ENCODE results near the gene SAMD1. TPM values are rescaled to one million over a fixed set of nuclear protein-coding genes. Genes with fewer than 3 reads are reported as not detected.

SAMD1 gene
- total and polyA plus RNA-seq, 2 of the 13 experiments (the other 11 are each of a cell fraction or from before 2014, with no cell fraction given), result 17.5 to 45.0 TPM

GRCh38 chr19:14117668-14118164 lies 27.2 kb upstream of the SAMD1 start, which contains the start of gene PRKACA (continued):
- TF ChIP-seq PAXIP1 (CRISPR knock-in tag; conservative IDR thresholded peaks at IDR 0.05), result 0 out of 2 replicates have a peak, but pooled peaks have one; percentile 5
- no peak for TF ChIP-seq ZBTB2 (CRISPR knock-in tag; IDR thresholded peaks at IDR 0.05; ENCODE audit: low read depth)
- peak; percentile 96 for TF ChIP-seq ZNF142 (CRISPR knock-in tag; IDR thresholded peaks at IDR 0.05)
- TF ChIP-seq SP5 (CRISPR knock-in tag; IDR thresholded peaks at IDR 0.05; ENCODE audit: borderline replicate concordance, low read depth), result peak; percentile 54; the same call in 1 of the 2 replicates
- TF ChIP-seq RBM39 (IDR thresholded peaks at IDR 0.05; ENCODE audit: low read depth, low read length, poor library complexity, severe bottlenecking), result peak; percentile 16
- peak; percentile 28; the same call in 1 of the 2 replicates for TF ChIP-seq FOXK1 (CRISPR knock-in tag; IDR thresholded peaks at IDR 0.05; ENCODE audit: borderline replicate concordance, low read depth)
- TF ChIP-seq FOXK2 (IDR thresholded peaks at IDR 0.05), result no peak
- 0 out of 2 replicates have a peak, but pooled peaks have one; percentile 0 for TF ChIP-seq ZNF607 (CRISPR knock-in tag; IDR thresholded peaks at IDR 0.05; ENCODE audit: borderline replicate concordance)
- TF ChIP-seq HINFP (CRISPR knock-in tag; IDR thresholded peaks at IDR 0.05; ENCODE audit: low read depth), result 0 out of 2 replicates have a peak, but pooled peaks have one; percentile 28
- TF ChIP-seq IRF2 (CRISPR knock-in tag; IDR thresholded peaks at IDR 0.05), result peak; percentile 20; the same call in 1 of the 2 replicates
- peak; percentile 92 for TF ChIP-seq RFXAP (CRISPR knock-in tag; IDR thresholded peaks at IDR 0.05; ENCODE audit: borderline replicate concordance)
- no peak for TF ChIP-seq ZNF10 (CRISPR knock-in tag; IDR thresholded peaks at IDR 0.05; ENCODE audit: borderline replicate concordance, low read depth)
- no peak for TF ChIP-seq HNRNPH1 (optimal IDR thresholded peaks at IDR 0.05; ENCODE audit: low read depth, low read length)
- TF ChIP-seq KDM2A (CRISPR knock-in tag; IDR thresholded peaks at IDR 0.05; ENCODE audit: borderline replicate concordance, low read depth), result peak; percentile 35; the same call in 1 of the 2 replicates
- TF ChIP-seq ZSCAN20 (CRISPR knock-in tag; IDR thresholded peaks at IDR 0.05; ENCODE audit: borderline replicate concordance), result no peak
